H9 (cell line): ENCODE measurements around the gene LHFPL2. TPM values are rescaled to one million over a fixed set of nuclear protein-coding genes. Genes with fewer than 3 reads are reported as not detected.

Experiments
- DNase-seq: peaks from one replicate; pipeline ENCODE4 v3.0.0-alpha.2; 2017
- H2AFZ ChIP-seq: one replicate; pipeline ENCODE4 v1.6.1; 2013; ENCODE audit warnings: mild to moderate bottlenecking, low read length, control low read depth, moderate library complexity
- H2AK5ac ChIP-seq: 2 replicates; pipeline ENCODE4 v1.6.1; 2013; ENCODE audit warnings: low read length, control low read depth, mixed read lengths; ENCODE audit not compliant: insufficient read length
- H2BK120ac ChIP-seq: one replicate; pipeline ENCODE4 v1.6.1; 2013; ENCODE audit warnings: low read depth, mild to moderate bottlenecking, low read length, control low read depth, inconsistent platforms; ENCODE audit not compliant: poor library complexity, severe bottlenecking
- H2BK12ac ChIP-seq: 2 replicates; pipeline ENCODE4 v1.6.1; 2013; ENCODE audit warnings: low read length, control low read depth, mixed read lengths, low read depth; ENCODE audit not compliant: insufficient read length
- H2BK15ac ChIP-seq: 2 replicates; pipeline ENCODE4 v1.6.1; 2013; ENCODE audit warnings: low read depth, low read length, control low read depth
- H2BK20ac ChIP-seq: one replicate; pipeline ENCODE4 v1.6.1; 2013; ENCODE audit warnings: low read depth, mild to moderate bottlenecking, low read length, control low read depth, inconsistent platforms; ENCODE audit not compliant: poor library complexity, severe bottlenecking
- H2BK5ac ChIP-seq: 2 replicates; pipeline ENCODE4 v1.6.1; 2013; ENCODE audit warnings: low read length, control low read depth, mixed read lengths; ENCODE audit not compliant: insufficient read length
- H3K14ac ChIP-seq: 2 replicates; pipeline ENCODE4 v1.6.1; 2013; ENCODE audit warnings: low read length, control low read depth; ENCODE audit not compliant: insufficient read depth
- H3K18ac ChIP-seq: 2 replicates; pipeline ENCODE4 v1.6.1; 2013; ENCODE audit warnings: low read depth, mild to moderate bottlenecking, mixed read lengths, low read length, control low read depth; ENCODE audit not compliant: insufficient read length
- H3K23ac ChIP-seq: 2 replicates; pipeline ENCODE4 v1.6.1; 2013; ENCODE audit warnings: low read length, control low read depth, mixed read lengths, low read depth; ENCODE audit not compliant: insufficient read length
- H3K23me2 ChIP-seq: 2 replicates; pipeline ENCODE4 v1.6.1; 2013; ENCODE audit warnings: low read depth, mild to moderate bottlenecking, mixed read lengths, low read length, control low read depth; ENCODE audit not compliant: insufficient read length, poor library complexity, severe bottlenecking
- H3K27ac ChIP-seq: 2 replicates; pipeline ENCODE4 v1.5.1; 2013; ENCODE audit warnings: low read length, control low read depth, mixed read lengths, low read depth; ENCODE audit not compliant: insufficient read length
- H3K27me3 ChIP-seq: 2 replicates; pipeline ENCODE4 v1.6.1; 2013; ENCODE audit warnings: low read length, control low read depth, inconsistent platforms; ENCODE audit not compliant: insufficient read depth
- H3K4ac ChIP-seq: 2 replicates; pipeline ENCODE4 v1.6.1; 2013; ENCODE audit warnings: low read depth, mild to moderate bottlenecking, control low read depth, inconsistent platforms, low read length, moderate library complexity
- H3K4me1 ChIP-seq: 2 replicates; pipeline ENCODE4 v1.6.1; 2013; ENCODE audit warnings: low read length, control low read depth, inconsistent platforms; ENCODE audit not compliant: insufficient read depth
- H3K4me2 ChIP-seq: 2 replicates; pipeline ENCODE4 v1.6.1; 2013; ENCODE audit warnings: low read length, control low read depth, mixed read lengths; ENCODE audit not compliant: insufficient read length, insufficient read depth
- H3K56ac ChIP-seq: 2 replicates; pipeline ENCODE4 v1.6.1; 2013; ENCODE audit warnings: low read depth, mild to moderate bottlenecking, mixed read lengths, low read length, control low read depth; ENCODE audit not compliant: insufficient read length
- H3K79me1 ChIP-seq: 2 replicates; pipeline ENCODE4 v1.6.1; 2013; ENCODE audit warnings: low read depth, mild to moderate bottlenecking, moderate library complexity, low read length, control low read depth, inconsistent platforms; ENCODE audit not compliant: insufficient read depth, poor library complexity, severe bottlenecking
- H3K79me2 ChIP-seq: 2 replicates; pipeline ENCODE4 v1.6.1; 2013; ENCODE audit warnings: low read length, control low read depth, inconsistent platforms; ENCODE audit not compliant: insufficient read depth
- H3K9ac ChIP-seq: 2 replicates; pipeline ENCODE4 v1.6.1; 2013; ENCODE audit warnings: low read length, control low read depth, mixed read lengths; ENCODE audit not compliant: insufficient read length; ENCODE audit errors: extremely low read depth
- H3K9me3 ChIP-seq: one replicate; pipeline ENCODE4 v1.6.1; 2013; ENCODE audit warnings: low read depth, low read length, inconsistent platforms; ENCODE audit not compliant: control insufficient read depth
- H3T11ph ChIP-seq: one replicate; pipeline ENCODE4 v1.6.1; 2013; ENCODE audit warnings: mild to moderate bottlenecking, low read length, control low read depth, inconsistent platforms
- H4K20me1 ChIP-seq: one replicate; pipeline ENCODE4 v1.6.1; 2013; ENCODE audit not compliant: control insufficient read depth, insufficient read length, insufficient read depth
- H4K5ac ChIP-seq: 2 replicates; pipeline ENCODE4 v1.6.1; 2013; ENCODE audit warnings: low read depth, mild to moderate bottlenecking, mixed read lengths, low read length, control low read depth; ENCODE audit not compliant: insufficient read length
- H4K8ac ChIP-seq: replicated peaks from 2 replicates; pipeline ENCODE4 v1.6.1; 2013; ENCODE audit warnings: low read length, control low read depth, mixed read lengths, low read depth; ENCODE audit not compliant: insufficient read length
- H4K91ac ChIP-seq: 2 replicates; pipeline ENCODE4 v1.6.1; 2013; ENCODE audit warnings: low read depth, mild to moderate bottlenecking, moderate library complexity, mixed read lengths, low read length, control low read depth; ENCODE audit not compliant: insufficient read length
- H3K27ac Mint-ChIP-seq, 3 experiments: 2 replicates in 2 of 3; 3 replicates in 1 of 3; pipeline ENCODE4 v1.8.0; 2020 to 2021; ENCODE audit warnings: mixed read lengths in 3 of 3, mild to moderate bottlenecking in 1 of 3, moderate library complexity in 1 of 3
- H3K27me3 Mint-ChIP-seq: 2 replicates; pipeline ENCODE4 v1.8.0; 2021; ENCODE audit warnings: low read depth, mild to moderate bottlenecking, moderate library complexity, mixed read lengths
- H3K36me3 Mint-ChIP-seq, 3 experiments: 2 replicates in 2 of 3; 3 replicates in 1 of 3; pipeline ENCODE4 v1.8.0; 2020 to 2021; ENCODE audit warnings: low read depth in 3 of 3, mixed read lengths in 3 of 3; ENCODE audit not compliant: insufficient read depth in 1 of 3
- H3K4me1 Mint-ChIP-seq, 2 experiments: 2 replicates each; pipeline ENCODE4 v1.8.0; 2020; ENCODE audit warnings: mixed read lengths in 2 of 2
- H3K4me3 Mint-ChIP-seq, 2 experiments: 2 replicates in 1 of 2; 3 replicates in 1 of 2; pipeline ENCODE4 v1.8.0; 2020 to 2021; ENCODE audit warnings: mild to moderate bottlenecking in 2 of 2, mixed read lengths in 2 of 2, moderate library complexity in 1 of 2
- H3K9me3 Mint-ChIP-seq, 2 experiments: 2 replicates in 1 of 2; 3 replicates in 1 of 2; pipeline ENCODE4 v1.8.0; 2020; ENCODE audit warnings: mild to moderate bottlenecking in 2 of 2, mixed read lengths in 2 of 2, moderate library complexity in 1 of 2
- WGBS: extraction: QIAGEN DNeasy Blood & Tissue Kit; methylation state at CpG from one replicate; pipeline ENCODE4 v1.1.7; 2013; ENCODE audit warnings: missing lambda C conversion rate, low lambda C conversion rate, mixed read lengths; ENCODE audit not compliant: insufficient read length; ENCODE audit errors: extremely low coverage; 5-methylcytosine and 5-hydroxymethylcytosine counted together
- total RNA-seq: library from RNA; stranded (reverse); gene quantifications from 2 replicates; pipeline ENCODE4 v1.2.1, GENCODE V29; 2021
- TF ChIP-seq, protein P1 (sequence below): fragments of 200-600 bp; sonication (generic); conservative IDR thresholded peaks from 3 replicates; pipeline ENCODE4 v1.8.0; 2021; ENCODE audit warnings: antibody characterized with exemption, mild to moderate bottlenecking

The LHFPL2 gene
- total RNA-seq, 1 experiment from 2014 or later, result 26.3 TPM

DNA sequence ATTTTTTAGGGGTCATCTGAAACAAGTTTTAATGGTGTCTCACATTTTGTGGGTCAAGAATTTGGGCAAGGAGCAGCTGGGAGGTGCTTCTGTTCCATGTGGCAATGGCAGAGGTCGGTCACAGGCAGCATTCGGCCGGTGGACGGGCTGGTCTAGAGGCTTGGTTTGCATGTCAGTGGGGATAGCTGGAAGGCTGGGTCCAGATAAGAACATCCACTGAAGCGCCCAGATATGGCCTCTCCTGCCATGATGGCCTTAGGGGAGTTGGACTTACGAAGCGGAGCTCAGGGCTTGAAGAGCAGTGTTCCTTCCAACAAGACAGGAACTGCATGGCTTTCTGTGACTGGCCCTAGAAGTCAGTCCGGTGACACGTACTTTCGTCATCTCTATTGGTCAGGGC, 30.3 kb downstream of the LHFPL2 start:
- Histone ChIP-seq H4K8ac (no peak overlapping the region), H2BK120ac (no peak overlapping the region), H3K4me1 (no peaks in the 10 kb centered on the region), H3K23me2 (no peaks in the 10 kb centered on the region), H3K79me1 (no peaks in the 10 kb centered on the region), H3K27me3 (no peaks in the 10 kb centered on the region), H3K79me2 (peaks cover 10% of the 10 kb centered on the region; the same call in 1 of the 2 replicates), H3K14ac (no peak overlapping the region), H4K91ac (no peak overlapping the region), H3K56ac (no peak overlapping the region), H2BK12ac (no peak overlapping the region), H3K4ac (no peak overlapping the region), H3K18ac (no peak overlapping the region), H2AK5ac (no peak overlapping the region), H2BK20ac (no peak overlapping the region), H3T11ph (no peak overlapping the region), H2BK5ac (no peak overlapping the region), H4K5ac (no peak overlapping the region), H3K9ac (no peak overlapping the region), H3K9me3 (peaks cover 9% of the 10 kb centered on the region), H4K20me1 (no peaks in the 10 kb centered on the region), H3K27ac (no peak overlapping the region), H2BK15ac (no peak overlapping the region), H3K4me2 (no peak overlapping the region), H3K23ac (no peak overlapping the region), H2AFZ (no peak overlapping the region)
- no peaks in the 10 kb centered on the region for H3K27me3 Mint-ChIP-seq
- peak overlapping the region in 1 of 3 experiments; percentile 29; a peak in 1 of 7 replicates for H3K27ac Mint-ChIP-seq
- TF ChIP-seq, protein P1, sequence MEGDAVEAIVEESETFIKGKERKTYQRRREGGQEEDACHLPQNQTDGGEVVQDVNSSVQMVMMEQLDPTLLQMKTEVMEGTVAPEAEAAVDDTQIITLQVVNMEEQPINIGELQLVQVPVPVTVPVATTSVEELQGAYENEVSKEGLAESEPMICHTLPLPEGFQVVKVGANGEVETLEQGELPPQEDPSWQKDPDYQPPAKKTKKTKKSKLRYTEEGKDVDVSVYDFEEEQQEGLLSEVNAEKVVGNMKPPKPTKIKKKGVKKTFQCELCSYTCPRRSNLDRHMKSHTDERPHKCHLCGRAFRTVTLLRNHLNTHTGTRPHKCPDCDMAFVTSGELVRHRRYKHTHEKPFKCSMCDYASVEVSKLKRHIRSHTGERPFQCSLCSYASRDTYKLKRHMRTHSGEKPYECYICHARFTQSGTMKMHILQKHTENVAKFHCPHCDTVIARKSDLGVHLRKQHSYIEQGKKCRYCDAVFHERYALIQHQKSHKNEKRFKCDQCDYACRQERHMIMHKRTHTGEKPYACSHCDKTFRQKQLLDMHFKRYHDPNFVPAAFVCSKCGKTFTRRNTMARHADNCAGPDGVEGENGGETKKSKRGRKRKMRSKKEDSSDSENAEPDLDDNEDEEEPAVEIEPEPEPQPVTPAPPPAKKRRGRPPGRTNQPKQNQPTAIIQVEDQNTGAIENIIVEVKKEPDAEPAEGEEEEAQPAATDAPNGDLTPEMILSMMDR, result no peak
- H3K9me3 Mint-ChIP-seq, result peaks cover 14 to 22% of the 10 kb centered on the region in 2 experiments
- no peak overlapping the region for H3K4me3 Mint-ChIP-seq
- DNase-seq, result no peak
- peaks cover 45 to 56% (median 48%) of the 10 kb centered on the region in 3 experiments for H3K36me3 Mint-ChIP-seq
- WGBS, result no CpG with 5 or more reads among the region's 10 CpGs
- 0 out of 4 replicates have a peak, but pooled peaks cover 0 to 3% of the 10 kb centered on the region in 2 experiments for H3K4me1 Mint-ChIP-seq
